ENCODE measurements around the gene FKBP2. TPM values are rescaled to one million over a fixed set of nuclear protein-coding genes. Genes with fewer than 3 reads are reported as not detected.

FKBP2 gene
- total RNA-seq, 1 donor from 2014 or later = 54.7 TPM

- H3K9me3 Mint-ChIP-seq (ENCODE audit: unreplicated experiment) = no peaks in the 10 kb centered on the region
- DNase-seq (ENCODE audit: extremely low spot score, unreplicated experiment) = peak; percentile 95
- peak within 1 kb of the TSS; percentile 88 for H3K27ac Mint-ChIP-seq (ENCODE audit: unreplicated experiment)
- H3K4me1 Mint-ChIP-seq (ENCODE audit: unreplicated experiment) = peaks cover 23% of the 10 kb centered on the region
- H3K27me3 Mint-ChIP-seq (ENCODE audit: unreplicated experiment) = no peaks in the 10 kb centered on the region
- TF ChIP-seq CTCF (IDR thresholded peaks at IDR 0.05) = no peak
- H3K4me3 Mint-ChIP-seq (ENCODE audit: unreplicated experiment) = peak within 1 kb of the TSS; percentile 82
- peaks cover 10% of the 10 kb centered on the region for H3K36me3 Mint-ChIP-seq (ENCODE audit: unreplicated experiment)
These were observed 44.3 kb downstream of the FKBP2 start, which contains the start of gene GPR137 for GRCh38 chr11:64284962-64285884. TSS of gene GPR137 (plus strand) at chr11:64285848. CDS start at chr11:64286525, 677 bp downstream.

- no peak for DNase-seq (ENCODE audit: extremely low spot score, unreplicated experiment)
- peaks cover 7% of the 10 kb centered on the region for H3K27me3 Mint-ChIP-seq (ENCODE audit: unreplicated experiment)
- peak overlapping the region; percentile 6 for H3K27ac Mint-ChIP-seq (ENCODE audit: unreplicated experiment)
- TF ChIP-seq CTCF (IDR thresholded peaks at IDR 0.05) = no peak
- peak overlapping the region; percentile 70 for H3K4me3 Mint-ChIP-seq (ENCODE audit: unreplicated experiment)
- no peaks in the 10 kb centered on the region for H3K9me3 Mint-ChIP-seq (ENCODE audit: unreplicated experiment)
- H3K4me1 Mint-ChIP-seq (ENCODE audit: unreplicated experiment) = peaks cover 29% of the 10 kb centered on the region
- H3K36me3 Mint-ChIP-seq (ENCODE audit: unreplicated experiment) = peaks cover 9% of the 10 kb centered on the region
These were observed 45.2 kb downstream of the FKBP2 start for GRCh38 chr11:64285885-64286800.

GRCh38 chr11:64286801-64287159, 45.9 kb downstream of the FKBP2 start:
- DNase-seq (ENCODE audit: extremely low spot score, unreplicated experiment) = no peak
- H3K36me3 Mint-ChIP-seq (ENCODE audit: unreplicated experiment) = peaks cover 7% of the 10 kb centered on the region
- TF ChIP-seq CTCF (IDR thresholded peaks at IDR 0.05) = no peak
- H3K27ac Mint-ChIP-seq (ENCODE audit: unreplicated experiment) = peak overlapping the region; percentile 6
- peaks cover 7% of the 10 kb centered on the region for H3K27me3 Mint-ChIP-seq (ENCODE audit: unreplicated experiment)
- H3K4me3 Mint-ChIP-seq (ENCODE audit: unreplicated experiment) = peak overlapping the region; percentile 70
- H3K4me1 Mint-ChIP-seq (ENCODE audit: unreplicated experiment) = peaks cover 29% of the 10 kb centered on the region
- H3K9me3 Mint-ChIP-seq (ENCODE audit: unreplicated experiment) = no peaks in the 10 kb centered on the region

DNA sequence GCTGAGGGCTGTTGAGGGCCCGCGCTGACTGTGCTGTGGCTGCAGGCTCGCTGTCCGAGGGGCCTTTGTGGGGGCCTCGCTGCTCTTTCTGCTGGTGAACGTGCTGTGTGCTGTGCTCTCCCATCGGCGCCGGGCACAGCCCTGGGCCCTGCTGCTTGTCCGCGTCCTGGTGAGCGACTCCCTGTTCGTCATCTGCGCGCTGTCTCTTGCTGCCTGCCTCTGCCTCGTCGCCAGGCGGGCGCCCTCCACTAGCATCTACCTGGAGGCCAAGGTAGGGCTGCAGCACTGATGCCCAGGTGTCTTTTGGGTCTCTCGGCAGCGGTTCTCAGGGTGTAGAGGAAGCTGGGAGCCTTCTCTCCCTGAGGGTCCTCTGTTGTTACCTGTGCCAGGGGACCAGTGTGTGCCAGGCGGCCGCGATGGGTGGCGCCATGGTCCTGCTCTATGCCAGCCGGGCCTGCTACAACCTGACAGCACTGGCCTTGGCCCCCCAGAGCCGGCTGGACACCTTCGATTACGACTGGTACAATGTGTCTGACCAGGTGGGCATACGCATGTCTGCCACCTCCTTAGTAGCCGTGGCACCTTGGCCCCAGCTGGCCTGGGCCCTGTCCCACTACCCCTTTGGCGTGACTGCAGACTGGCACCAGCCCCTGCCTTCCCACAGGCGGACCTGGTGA, 46.9 kb downstream of the FKBP2 start:
- no peak for DNase-seq (ENCODE audit: extremely low spot score, unreplicated experiment)
- no peak for TF ChIP-seq CTCF (IDR thresholded peaks at IDR 0.05)
- H3K9me3 Mint-ChIP-seq (ENCODE audit: unreplicated experiment) = no peaks in the 10 kb centered on the region
- peaks cover 10% of the 10 kb centered on the region for H3K27me3 Mint-ChIP-seq (ENCODE audit: unreplicated experiment)
- no peak overlapping the region for H3K27ac Mint-ChIP-seq (ENCODE audit: unreplicated experiment)
- H3K36me3 Mint-ChIP-seq (ENCODE audit: unreplicated experiment) = peaks cover 5% of the 10 kb centered on the region
- peak overlapping the region; percentile 10 for H3K4me3 Mint-ChIP-seq (ENCODE audit: unreplicated experiment)
- H3K4me1 Mint-ChIP-seq (ENCODE audit: unreplicated experiment) = peaks cover 29% of the 10 kb centered on the region

Measured in osteocyte (in vitro differentiated cells).